Embryonic facial prominence (tissue), 1 donor: Measurements from ENCODE around the gene KNDC1.
"Not testable (repeated sequence)": the region's sequence is repeated elsewhere in the genome, so short reads cannot be mapped to it uniquely, and the experiment has no call there.

Experiments
- DNase-seq: peaks from one replicate; pipeline ENCODE4 v3.0.0-alpha.2; 2016; ENCODE audit errors: extremely low spot score

KNDC1 gene

GRCh38 chr10:133161486-133162109 lies 1.6 kb downstream of the KNDC1 start:
- no peak for DNase-seq

DNA sequence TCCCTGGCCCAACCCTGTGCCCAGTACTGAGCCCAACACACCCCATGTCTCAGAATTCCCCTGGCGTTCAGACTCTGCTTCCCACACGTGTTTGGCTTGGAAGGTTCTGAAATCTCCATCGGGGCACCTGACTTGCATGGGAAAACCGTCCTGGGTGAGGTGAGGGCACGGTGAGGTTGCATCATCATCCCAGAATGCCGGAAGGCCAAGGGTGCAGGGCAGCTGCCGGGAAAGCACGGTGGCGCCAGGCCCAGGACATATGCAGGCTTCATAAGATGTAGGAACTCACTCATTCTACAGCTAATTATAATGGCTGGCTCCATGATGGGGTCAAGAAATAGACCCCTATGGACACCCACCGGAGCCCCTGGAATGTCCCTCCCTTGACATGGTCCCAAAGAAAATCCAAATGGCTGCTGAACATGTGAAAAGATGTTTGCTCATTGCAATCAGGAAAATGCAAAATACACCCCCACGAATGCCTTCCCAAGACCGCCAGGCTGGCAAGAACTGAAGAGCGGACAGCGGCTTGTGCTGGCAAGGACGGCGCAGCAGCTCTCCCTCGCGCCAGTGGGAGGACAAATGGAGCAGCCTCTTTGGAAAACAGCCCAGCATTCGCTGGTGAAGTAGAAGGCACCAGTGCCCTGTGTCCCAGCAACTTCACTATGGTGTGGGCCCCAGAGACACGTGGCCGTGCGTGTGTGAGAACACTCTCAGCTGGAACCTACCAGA lies 2.3 kb downstream of the KNDC1 start:
- no peak for DNase-seq

- no peak for DNase-seq
Measured at GRCh38 chr10:133162910-133163856, 3.2 kb downstream of the KNDC1 start.

GRCh38 chr10:133163889-133164815 lies 4.1 kb downstream of the KNDC1 start:
- no peak for DNase-seq

DNA sequence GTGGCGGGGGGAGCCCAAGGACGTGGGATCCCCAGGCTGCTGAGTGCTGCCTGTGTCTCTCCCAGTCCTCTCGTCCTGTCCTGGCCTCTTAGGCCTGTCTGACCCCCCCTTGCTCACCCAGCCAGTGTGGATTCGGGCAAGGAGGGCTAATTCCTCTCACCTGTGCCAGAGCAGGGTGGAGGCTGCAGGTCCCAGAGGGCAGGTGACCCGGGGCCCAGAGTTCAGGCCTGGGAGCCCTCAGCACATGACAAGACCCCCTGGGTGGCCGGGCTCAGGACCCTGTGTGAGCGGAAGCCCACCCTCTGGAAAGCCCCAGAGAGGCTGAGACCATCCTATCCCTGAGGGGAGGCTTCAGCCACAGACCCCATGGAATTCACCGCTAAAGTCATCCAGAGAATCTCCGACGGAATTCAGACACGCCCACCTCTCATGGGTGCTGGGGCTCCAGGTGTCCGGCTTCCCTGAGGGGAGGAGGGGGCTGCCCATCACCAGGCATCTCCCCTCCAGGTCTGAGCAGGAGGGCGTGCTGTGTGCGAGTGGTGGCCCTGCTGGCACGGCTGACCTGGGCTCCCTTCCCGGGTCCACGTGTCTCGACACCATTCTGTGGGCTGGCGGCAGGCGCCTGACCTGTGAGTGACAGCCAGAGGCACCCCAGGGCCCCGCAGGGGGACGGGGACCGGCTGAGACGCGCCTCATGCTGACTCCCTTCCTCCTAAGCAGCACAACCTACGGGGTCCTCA lies 5.0 kb downstream of the KNDC1 start:
- no peak for DNase-seq

DNA sequence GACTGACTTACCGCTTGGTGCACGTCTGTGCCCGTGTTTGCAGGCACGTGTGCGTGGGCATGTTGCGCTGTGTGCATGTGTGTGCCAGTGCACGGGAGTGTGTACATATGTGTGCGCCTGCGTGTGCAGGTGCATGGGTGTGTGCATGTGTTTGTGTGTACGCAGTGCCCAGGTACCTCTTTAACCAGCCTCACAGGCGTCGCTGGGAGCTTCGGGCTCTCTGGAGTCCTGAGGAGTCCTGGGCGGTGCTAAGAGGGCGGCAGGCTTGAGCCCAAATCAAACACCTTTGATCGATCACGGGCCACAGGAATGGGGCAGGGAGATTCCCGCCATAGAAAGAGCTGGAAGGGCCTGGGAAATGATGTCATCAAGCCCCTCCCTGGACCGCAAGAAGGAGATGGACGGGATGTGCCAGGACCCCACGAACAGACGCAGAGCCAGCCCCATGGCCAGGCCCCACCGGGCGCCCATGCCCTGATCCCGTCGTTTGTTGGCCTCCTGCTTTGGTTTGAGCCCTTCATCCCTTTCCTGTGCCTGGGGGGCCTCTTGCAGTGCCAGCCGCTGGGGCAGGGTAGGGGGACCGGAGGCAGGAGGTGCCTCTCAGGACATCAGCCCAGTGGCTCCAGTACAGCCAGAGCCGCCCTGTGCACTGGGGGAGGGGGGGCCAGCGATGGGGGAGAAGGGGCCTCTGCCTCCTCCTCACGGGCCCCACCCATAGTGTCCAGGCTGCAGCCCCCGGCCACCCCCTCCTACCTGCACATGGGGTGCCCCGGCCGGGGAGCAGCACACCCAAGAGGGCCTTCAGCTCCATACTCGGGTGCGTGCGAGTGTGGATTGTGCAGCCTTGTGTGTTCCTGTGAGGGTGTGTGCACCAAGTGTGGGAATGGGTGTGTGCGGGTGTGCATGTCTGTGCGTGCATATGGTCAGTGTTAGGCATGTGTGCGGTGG lies 5.8 kb downstream of the KNDC1 start:
- no peak for DNase-seq

DNA sequence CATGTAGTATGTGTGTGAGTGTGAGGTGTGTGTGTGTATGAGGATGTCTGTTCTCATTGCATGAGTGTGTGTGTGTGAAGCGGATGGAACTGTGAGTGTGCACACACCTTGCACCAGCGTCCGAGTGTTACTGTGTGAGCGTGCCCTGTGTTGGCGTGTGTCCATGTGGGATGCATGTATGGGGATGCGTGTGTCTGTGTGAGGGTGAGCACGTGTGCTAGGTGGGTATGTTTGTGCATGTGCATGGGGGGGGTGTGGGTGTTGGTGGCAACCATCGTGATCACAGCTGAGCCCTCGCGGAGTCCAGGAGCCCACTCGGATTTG lies 6.4 kb downstream of the KNDC1 start:
- no peak for DNase-seq

GRCh38 chr10:133166828-133167692 lies 7.0 kb downstream of the KNDC1 start:
- no peak for DNase-seq

- DNase-seq: no peak
Measured at GRCh38 chr10:133167693-133168616, 7.9 kb downstream of the KNDC1 start.

DNA sequence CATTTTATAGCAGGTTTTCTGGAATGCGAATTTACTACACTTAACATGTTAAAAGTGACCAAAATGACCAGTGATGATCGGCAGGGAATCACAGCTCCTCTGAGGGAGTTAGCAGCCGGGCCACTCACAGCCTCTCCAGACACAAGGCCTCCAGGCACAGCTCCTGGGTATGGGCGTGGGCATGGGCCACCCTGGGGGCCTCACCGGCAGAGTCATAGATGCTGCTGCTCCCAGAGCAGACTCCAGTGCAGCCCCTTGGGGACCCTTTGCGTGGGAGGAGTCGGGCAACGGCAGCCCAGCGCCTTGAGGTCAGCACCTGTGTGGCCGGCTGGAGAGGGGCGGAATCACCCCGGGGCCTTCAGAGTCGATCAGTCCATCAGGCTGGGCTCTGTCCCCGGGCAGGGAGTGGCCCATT lies 8.6 kb downstream of the KNDC1 start:
- DNase-seq: no peak

DNA sequence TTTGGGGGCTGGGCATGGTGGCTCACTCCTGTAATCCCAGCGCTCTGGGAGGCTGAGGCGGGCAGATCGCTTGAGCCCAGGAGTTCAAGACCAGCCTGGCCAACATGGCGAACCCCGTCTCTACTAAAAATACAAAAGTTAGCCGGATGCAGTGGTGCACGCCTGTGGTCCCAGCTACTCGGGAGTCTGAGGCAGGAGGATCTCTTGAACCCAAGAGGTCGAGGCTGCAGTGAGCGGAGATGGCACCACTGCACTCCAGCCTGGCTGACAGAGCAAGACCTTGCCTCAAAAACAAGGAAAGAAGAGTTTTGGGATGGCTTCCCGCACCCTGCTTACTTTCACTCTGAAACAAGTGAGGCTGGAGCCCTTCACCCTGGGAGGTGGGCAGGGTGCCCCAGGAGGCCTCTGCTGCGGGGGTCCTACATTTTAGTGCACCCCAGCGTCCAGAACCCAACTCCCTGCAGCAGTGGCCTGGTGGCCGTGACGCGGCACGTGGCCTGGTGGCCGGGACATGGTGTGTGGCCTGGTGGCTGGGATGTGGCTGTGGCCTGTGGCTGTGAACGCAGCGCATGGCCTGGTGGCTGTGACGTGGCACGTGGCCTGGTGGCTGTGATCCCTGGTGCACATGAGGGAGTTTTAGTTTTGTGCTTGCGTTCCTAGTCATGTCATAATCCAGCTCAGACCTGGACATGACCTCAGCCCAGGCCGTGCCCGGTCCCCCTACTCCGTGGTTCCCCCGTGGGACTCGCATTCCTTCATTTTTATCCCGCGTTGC lies 9.3 kb downstream of the KNDC1 start:
- no peak for DNase-seq

- DNase-seq: no peak
Measured at GRCh38 chr10:133170092-133170491, 10.1 kb downstream of the KNDC1 start.

- no peak for DNase-seq
Measured at GRCh38 chr10:133173860-133174640, 14.0 kb downstream of the KNDC1 start.

DNA sequence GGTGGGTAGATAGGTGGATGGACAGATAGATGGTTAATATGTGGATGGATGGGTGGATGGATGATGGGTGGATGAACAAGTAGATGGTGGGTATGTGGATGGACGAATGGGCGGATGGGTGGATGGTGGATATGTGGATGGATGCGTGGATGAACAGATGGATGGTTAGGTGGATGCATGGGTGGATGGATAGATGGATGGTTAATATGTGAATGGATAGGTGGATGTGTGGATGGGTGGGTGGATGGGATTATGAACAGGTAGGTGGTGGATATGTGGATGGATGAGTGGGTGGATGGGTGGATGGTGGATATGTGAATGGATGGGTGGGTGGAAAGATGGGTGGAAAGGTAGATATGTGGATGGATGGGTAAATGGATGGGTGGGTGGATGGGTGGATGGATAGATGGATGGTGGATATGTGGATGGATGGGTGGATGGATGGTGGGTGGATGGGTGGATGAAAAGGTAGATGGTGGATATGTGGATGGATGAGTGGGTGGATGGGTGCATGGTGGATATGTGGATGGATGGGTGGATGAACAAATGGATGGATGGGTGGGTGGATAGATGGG lies 14.8 kb downstream of the KNDC1 start:
- no peak for DNase-seq

DNA sequence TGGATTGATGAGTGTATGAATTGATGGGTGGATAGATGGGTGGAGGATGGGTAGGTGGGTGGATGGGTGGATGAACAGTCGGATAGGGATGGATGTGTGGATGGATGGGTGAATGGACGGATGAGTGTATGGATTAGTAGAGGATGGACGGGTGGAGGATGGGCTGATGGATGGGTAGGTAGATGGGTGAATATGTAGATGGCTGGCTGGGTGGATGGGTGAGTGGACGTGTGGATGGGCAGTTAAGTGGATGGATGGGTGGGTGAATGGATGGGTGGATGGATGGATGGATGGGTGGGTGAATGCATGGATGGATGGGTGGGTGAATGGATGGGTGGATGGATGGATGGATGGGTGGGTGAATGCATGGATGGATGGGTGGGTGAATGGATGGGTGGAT lies 15.6 kb downstream of the KNDC1 start:
- not testable (repeated sequence) for DNase-seq

DNA sequence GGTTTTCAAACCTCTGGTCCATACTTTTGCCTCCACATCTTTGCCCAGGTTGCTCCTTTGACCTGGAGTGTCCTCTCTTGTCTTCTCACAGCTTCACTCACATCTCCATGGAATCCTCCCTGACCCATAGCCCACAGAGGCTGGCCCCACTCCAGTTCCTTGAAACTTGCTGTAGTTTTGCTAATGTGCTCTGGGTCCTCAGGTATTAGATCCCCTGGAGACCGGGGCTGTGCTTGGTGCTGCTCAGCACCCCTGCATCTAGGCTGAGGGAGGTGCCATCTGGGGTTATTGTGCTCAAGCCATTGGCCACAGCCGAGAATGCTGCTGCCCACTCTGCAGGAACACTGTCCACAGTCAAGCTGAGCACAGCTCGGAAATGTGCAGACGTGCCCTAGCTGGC lies 16.5 kb downstream of the KNDC1 start:
- no peak for DNase-seq
